HepG2 (cell line): Measurements from ENCODE around the gene GDPD5. TPM values are rescaled to one million over a fixed set of nuclear protein-coding genes. Genes with fewer than 3 reads are reported as not detected.

Experiments
- BCL6 ChIP-seq: IDR thresholded peaks from 2 replicates; pipeline ENCODE4 v1.6.1; 2016; ENCODE audit warnings: missing genetic modification reagents, missing compliant biosample characterization
- SIN3B ChIP-seq: fragments of 150-350 bp; IDR thresholded peaks from 2 replicates; pipeline ENCODE4 v1.6.1; 2014; ENCODE audit warnings: low read length
- TAF15 ChIP-seq: fragments of 200-400 bp; formaldehyde crosslinking; IDR thresholded peaks from one replicate; pipeline ENCODE4 v1.6.1; 2018; ENCODE audit warnings: mild to moderate bottlenecking, low read depth, low read length; ENCODE audit not compliant: poor library complexity, severe bottlenecking
- ZBTB40 ChIP-seq, 2 experiments: fragments of 450-650 bp in 1 of 2; sonication (generic) in 1 of 2; formaldehyde crosslinking in 1 of 2; IDR thresholded peaks; 2 replicates each; pipeline versions ENCODE4 v1.6.1 to v1.8.0; 2016 to 2022; ENCODE audit warnings: antibody characterized with exemption in 1 of 2, mild to moderate bottlenecking in 1 of 2, missing genetic modification reagents in 1 of 2
- ZNF569 ChIP-seq: sonication (generic); formaldehyde crosslinking; IDR thresholded peaks from 2 replicates; pipeline ENCODE4 v1.5.0; 2020; ENCODE audit warnings: mild to moderate bottlenecking, missing genetic modification reagents, moderate library complexity, borderline replicate concordance
- polyA plus RNA-seq, 8 experiments: library from polyadenylated mRNA; depleted of rRNA in 3 of 8; stranded (reverse) in 7 of 8; unstranded in 1 of 8; fragments of >200 nt; fragmentation: Illumina TruSeq in 4 of 8; extraction: Trizol in 4 of 8; gene quantifications; 2 replicates each; pipeline versions ENCODE4 v1.2.1 to v1.2.3, GENCODE V29; 2011 to 2016; ENCODE audit warnings: low read depth in 4 of 8, missing spikeins in 1 of 8, mixed read lengths in 1 of 8; ENCODE audit not compliant: insufficient read depth in 1 of 8
- total RNA-seq, 5 experiments: library from RNA; depleted of rRNA; stranded (reverse); fragments of >200 nt; fragmentation: Illumina TruSeq; extraction: Trizol; gene quantifications; 2 replicates each; pipeline ENCODE4 v1.2.3, GENCODE V29; 2016; ENCODE audit warnings: low read depth in 1 of 5
- TF ChIP-seq, protein P1 (sequence below): sonication (generic); formaldehyde crosslinking; conservative IDR thresholded peaks from 2 replicates; pipeline ENCODE4 v1.8.0; 2022; ENCODE audit warnings: low read depth, missing genetic modification reagents
- TF ChIP-seq, protein P2 (sequence below): sonication (generic); formaldehyde crosslinking; IDR thresholded peaks from 2 replicates; pipeline ENCODE4 v1.9.0; 2021; ENCODE audit warnings: missing genetic modification reagents, borderline replicate concordance
- TF ChIP-seq, protein P3 (sequence below): sonication (generic); formaldehyde crosslinking; IDR thresholded peaks from 2 replicates; pipeline ENCODE4 v1.5.1; 2020; ENCODE audit warnings: mild to moderate bottlenecking, missing genetic modification reagents, moderate library complexity

GDPD5 gene
- total and polyA plus RNA-seq, 2 of the 13 experiments (the other 11 are each of a cell fraction or from before 2014, with no cell fraction given) = 55.0 to 67.5 TPM

DNA sequence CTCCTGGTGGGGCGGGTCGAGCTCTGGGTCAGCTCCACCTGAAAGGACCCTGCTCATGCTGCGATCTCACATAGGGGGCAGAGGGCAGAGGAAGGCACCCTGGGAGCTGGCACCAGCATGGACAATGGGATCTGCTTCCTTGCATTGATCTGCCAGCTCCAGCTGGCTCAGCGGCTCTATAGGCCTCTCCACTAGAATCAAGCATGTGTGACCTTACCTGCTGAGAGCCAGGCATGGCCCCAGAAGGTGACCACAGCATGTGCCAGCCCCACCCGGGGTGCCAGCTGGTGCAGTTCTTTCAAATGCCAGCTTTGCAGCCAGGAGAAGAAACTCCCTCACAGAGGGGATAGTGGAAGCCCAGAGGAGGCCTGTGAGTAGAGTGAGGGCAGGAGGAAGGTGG lies 70.8 kb downstream of the GDPD5 start (continued):
- TF ChIP-seq, protein P1, sequence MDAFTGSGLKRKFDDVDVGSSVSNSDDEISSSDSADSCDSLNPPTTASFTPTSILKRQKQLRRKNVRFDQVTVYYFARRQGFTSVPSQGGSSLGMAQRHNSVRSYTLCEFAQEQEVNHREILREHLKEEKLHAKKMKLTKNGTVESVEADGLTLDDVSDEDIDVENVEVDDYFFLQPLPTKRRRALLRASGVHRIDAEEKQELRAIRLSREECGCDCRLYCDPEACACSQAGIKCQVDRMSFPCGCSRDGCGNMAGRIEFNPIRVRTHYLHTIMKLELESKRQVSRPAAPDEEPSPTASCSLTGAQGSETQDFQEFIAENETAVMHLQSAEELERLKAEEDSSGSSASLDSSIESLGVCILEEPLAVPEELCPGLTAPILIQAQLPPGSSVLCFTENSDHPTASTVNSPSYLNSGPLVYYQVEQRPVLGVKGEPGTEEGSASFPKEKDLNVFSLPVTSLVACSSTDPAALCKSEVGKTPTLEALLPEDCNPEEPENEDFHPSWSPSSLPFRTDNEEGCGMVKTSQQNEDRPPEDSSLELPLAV (CRISPR knock-in tag) = no peak
- no peak for TF ChIP-seq ZBTB40 (IDR thresholded peaks at IDR 0.05)
- no peak for TF ChIP-seq ZBTB40 (CRISPR knock-in tag; IDR thresholded peaks at IDR 0.05)
- TF ChIP-seq TAF15 = no peak
- TF ChIP-seq, protein P2, sequence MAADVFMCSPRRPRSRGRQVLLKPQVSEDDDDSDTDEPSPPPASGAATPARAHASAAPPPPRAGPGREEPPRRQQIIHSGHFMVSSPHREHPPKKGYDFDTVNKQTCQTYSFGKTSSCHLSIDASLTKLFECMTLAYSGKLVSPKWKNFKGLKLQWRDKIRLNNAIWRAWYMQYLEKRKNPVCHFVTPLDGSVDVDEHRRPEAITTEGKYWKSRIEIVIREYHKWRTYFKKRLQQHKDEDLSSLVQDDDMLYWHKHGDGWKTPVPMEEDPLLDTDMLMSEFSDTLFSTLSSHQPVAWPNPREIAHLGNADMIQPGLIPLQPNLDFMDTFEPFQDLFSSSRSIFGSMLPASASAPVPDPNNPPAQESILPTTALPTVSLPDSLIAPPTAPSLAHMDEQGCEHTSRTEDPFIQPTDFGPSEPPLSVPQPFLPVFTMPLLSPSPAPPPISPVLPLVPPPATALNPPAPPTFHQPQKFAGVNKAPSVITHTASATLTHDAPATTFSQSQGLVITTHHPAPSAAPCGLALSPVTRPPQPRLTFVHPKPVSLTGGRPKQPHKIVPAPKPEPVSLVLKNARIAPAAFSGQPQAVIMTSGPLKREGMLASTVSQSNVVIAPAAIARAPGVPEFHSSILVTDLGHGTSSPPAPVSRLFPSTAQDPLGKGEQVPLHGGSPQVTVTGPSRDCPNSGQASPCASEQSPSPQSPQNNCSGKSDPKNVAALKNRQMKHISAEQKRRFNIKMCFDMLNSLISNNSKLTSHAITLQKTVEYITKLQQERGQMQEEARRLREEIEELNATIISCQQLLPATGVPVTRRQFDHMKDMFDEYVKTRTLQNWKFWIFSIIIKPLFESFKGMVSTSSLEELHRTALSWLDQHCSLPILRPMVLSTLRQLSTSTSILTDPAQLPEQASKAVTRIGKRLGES (CRISPR knock-in tag) = no peak
- TF ChIP-seq BCL6 (CRISPR knock-in tag) = no peak
- TF ChIP-seq, protein P3, sequence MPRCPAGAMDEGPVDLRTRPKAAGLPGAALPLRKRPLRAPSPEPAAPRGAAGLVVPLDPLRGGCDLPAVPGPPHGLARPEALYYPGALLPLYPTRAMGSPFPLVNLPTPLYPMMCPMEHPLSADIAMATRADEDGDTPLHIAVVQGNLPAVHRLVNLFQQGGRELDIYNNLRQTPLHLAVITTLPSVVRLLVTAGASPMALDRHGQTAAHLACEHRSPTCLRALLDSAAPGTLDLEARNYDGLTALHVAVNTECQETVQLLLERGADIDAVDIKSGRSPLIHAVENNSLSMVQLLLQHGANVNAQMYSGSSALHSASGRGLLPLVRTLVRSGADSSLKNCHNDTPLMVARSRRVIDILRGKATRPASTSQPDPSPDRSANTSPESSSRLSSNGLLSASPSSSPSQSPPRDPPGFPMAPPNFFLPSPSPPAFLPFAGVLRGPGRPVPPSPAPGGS = no peak
- TF ChIP-seq ZNF569 (CRISPR knock-in tag) = no peak
- no peak for TF ChIP-seq SIN3B
